ENCODE data around the gene GADL1. TPM values are rescaled to one million over a fixed set of nuclear protein-coding genes. Genes with fewer than 3 reads are reported as not detected.
A peak's percentile ranks its signal among the peaks of the same experiment; 100 is the strongest.

Gene GADL1, protein sequence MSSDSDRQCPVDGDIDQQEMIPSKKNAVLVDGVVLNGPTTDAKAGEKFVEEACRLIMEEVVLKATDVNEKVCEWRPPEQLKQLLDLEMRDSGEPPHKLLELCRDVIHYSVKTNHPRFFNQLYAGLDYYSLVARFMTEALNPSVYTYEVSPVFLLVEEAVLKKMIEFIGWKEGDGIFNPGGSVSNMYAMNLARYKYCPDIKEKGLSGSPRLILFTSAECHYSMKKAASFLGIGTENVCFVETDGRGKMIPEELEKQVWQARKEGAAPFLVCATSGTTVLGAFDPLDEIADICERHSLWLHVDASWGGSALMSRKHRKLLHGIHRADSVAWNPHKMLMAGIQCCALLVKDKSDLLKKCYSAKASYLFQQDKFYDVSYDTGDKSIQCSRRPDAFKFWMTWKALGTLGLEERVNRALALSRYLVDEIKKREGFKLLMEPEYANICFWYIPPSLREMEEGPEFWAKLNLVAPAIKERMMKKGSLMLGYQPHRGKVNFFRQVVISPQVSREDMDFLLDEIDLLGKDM
- 25.1 TPM for total RNA-seq

DNA sequence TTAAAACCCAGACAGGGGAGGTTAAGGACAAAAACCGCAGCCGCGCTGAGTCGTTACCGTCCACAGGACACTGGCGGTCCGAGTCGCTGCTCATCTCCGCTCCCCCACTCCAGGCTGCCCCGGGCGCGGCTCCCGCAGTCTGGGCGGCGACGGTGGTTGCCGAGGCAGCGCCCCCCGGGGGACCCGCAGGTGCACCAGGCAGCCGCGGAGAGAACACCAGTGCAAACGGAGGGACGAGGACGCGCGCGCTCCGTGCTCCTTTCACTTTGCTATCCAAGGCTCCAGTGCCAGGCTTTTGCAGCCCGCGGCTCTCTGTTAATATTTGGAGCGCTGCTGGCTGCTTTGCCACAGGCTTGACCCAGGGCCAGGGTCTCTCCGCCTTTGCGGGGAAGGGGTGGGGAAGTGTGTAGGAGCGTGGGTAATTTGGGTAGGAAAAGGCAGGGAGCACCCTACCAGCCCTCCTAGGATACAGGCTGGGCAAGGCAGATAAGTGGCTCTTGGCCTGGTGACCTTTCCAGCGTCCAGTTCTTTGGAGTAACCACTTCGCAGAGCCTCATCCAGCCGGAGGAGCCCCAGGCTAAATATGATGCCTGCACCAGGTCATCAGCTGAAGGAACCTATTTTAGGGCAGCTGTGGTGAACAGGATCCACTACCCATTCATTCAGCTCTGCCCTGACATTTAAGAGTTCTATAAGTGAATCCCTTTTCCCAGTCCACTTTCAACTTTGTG lies at the start of gene GADL1:
Gene GADL1 (minus strand): TSS at position 141 of the 731 bp plus-strand sequence. CDS start 47 bp downstream, at position 94.
- H3K27ac ChIP-seq (ENCODE audit: low read depth, low read length), result peak within 1 kb of the TSS; percentile 80
- peaks cover 0 to 3% (median 0%) of the 10 kb centered on the region in 3 donors for H3K27me3 ChIP-seq (ENCODE audit: control insufficient read depth in 3 of 3, insufficient read depth in 3 of 3, low read length in 3 of 3)
- H3K9me3 ChIP-seq (ENCODE audit: control insufficient read depth in 3 of 3, low read length in 3 of 3), result no peaks in the 10 kb centered on the region
- H3K36me3 ChIP-seq (ENCODE audit: control insufficient read depth in 3 of 3, insufficient read depth in 3 of 3, low read length in 3 of 3), result no peaks in the 10 kb centered on the region
- peak within 1 kb of the TSS; percentile 77 to 85 (median 82) for H3K4me3 ChIP-seq (ENCODE audit: low read length in 3 of 3)
- peaks cover 0 to 16% (median 12%) of the 10 kb centered on the region in 3 donors for H3K4me1 ChIP-seq (ENCODE audit: control insufficient read depth in 3 of 3, insufficient read depth in 3 of 3, low read length in 3 of 3)
- peak within 1 kb of the TSS; percentile 83 to 91 (median 87) for H3K9ac ChIP-seq (ENCODE audit: low read depth in 1 of 3, low read length in 3 of 3)

DNA sequence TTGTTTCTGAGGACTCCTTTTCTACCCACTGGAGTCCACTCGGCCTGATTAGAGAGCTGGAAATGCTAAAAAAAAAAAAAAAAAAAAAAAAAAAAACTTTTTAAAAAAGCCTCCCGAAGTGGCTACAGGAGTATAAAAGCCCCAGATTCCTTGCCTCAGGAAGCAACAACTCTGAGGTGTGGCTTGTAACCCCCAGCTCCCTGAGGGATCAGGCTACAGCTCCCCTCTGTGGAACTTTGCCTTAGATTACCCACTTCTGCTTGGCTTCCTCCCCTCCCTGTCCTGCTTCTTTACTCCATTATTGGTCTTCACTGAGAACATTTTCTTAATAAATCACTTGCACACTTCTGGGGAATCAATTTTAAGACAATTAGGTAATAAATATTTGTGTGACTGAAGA lies 49.7 kb upstream of the GADL1 start:
- Histone ChIP-seq H3K9me3 (ENCODE audit: control insufficient read depth in 3 of 3, low read length in 3 of 3) (no peaks in the 10 kb centered on the region), H3K4me3 (ENCODE audit: low read length in 3 of 3) (no peak overlapping the region), H3K27ac (ENCODE audit: low read depth, low read length) (no peak overlapping the region), H3K4me1 (ENCODE audit: control insufficient read depth in 3 of 3, insufficient read depth in 3 of 3, low read length in 3 of 3) (no peaks in the 10 kb centered on the region), H3K9ac (ENCODE audit: low read depth in 1 of 3, low read length in 3 of 3) (no peak overlapping the region), H3K36me3 (ENCODE audit: control insufficient read depth in 3 of 3, insufficient read depth in 3 of 3, low read length in 3 of 3) (no peaks in the 10 kb centered on the region), H3K27me3 (ENCODE audit: control insufficient read depth in 3 of 3, insufficient read depth in 3 of 3, low read length in 3 of 3) (no peaks in the 10 kb centered on the region)

DNA sequence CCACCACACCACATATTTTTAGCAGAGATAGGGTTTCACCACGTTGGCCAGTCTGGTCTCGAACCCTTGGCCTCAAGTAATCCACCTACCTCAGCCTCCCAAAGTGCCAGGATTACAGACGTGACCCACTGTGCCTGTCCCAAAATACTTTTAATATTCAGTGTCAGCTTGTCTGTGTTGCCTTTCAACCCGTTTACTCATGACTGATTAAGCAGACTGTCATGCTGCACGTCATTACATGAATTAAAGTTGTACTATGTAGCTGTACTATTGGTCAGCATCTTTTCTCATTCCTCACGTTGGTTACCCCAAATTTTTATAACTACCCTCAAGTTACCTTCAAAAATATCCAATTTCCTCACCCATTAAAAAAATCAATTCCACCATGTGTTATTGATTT lies 48.7 kb upstream of the GADL1 start:
- no peak overlapping the region for H3K27ac ChIP-seq (ENCODE audit: low read depth, low read length)
- H3K4me1 ChIP-seq (ENCODE audit: control insufficient read depth in 3 of 3, insufficient read depth in 3 of 3, low read length in 3 of 3), result no peaks in the 10 kb centered on the region
- no peaks in the 10 kb centered on the region for H3K36me3 ChIP-seq (ENCODE audit: control insufficient read depth in 3 of 3, insufficient read depth in 3 of 3, low read length in 3 of 3)
- H3K9ac ChIP-seq (ENCODE audit: low read depth in 1 of 3, low read length in 3 of 3), result no peak overlapping the region
- no peaks in the 10 kb centered on the region for H3K9me3 ChIP-seq (ENCODE audit: control insufficient read depth in 3 of 3, low read length in 3 of 3)
- H3K4me3 ChIP-seq (ENCODE audit: low read length in 3 of 3), result no peak overlapping the region
- H3K27me3 ChIP-seq (ENCODE audit: control insufficient read depth in 3 of 3, insufficient read depth in 3 of 3, low read length in 3 of 3), result no peaks in the 10 kb centered on the region

DNA sequence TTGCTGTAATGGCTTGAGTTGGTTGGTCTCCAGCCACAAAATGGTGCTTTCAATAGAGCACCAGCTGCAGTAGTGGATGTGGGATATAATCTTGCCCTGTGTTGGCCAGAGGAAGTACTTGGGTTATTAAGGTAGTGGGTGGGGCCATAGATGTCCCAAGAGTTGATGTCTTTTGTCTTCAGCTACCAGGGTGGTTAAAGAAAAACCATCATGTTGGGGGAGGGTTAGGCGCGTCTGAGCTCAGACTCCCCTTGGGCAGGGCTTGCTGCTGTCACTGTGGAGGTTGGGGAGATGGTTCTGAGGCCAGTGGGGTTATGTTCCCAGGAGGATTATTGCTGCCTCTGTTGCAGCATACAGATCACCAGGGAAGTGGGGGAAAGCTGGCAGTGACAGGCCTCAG lies 46.9 kb upstream of the GADL1 start:
- no peak overlapping the region for H3K4me3 ChIP-seq (ENCODE audit: low read length in 3 of 3)
- no peaks in the 10 kb centered on the region for H3K4me1 ChIP-seq (ENCODE audit: control insufficient read depth in 3 of 3, insufficient read depth in 3 of 3, low read length in 3 of 3)
- no peak overlapping the region for H3K9ac ChIP-seq (ENCODE audit: low read depth in 1 of 3, low read length in 3 of 3)
- no peak overlapping the region for H3K27ac ChIP-seq (ENCODE audit: low read depth, low read length)
- no peaks in the 10 kb centered on the region for H3K9me3 ChIP-seq (ENCODE audit: control insufficient read depth in 3 of 3, low read length in 3 of 3)
- no peaks in the 10 kb centered on the region for H3K36me3 ChIP-seq (ENCODE audit: control insufficient read depth in 3 of 3, insufficient read depth in 3 of 3, low read length in 3 of 3)
- H3K27me3 ChIP-seq (ENCODE audit: control insufficient read depth in 3 of 3, insufficient read depth in 3 of 3, low read length in 3 of 3), result no peaks in the 10 kb centered on the region

DNA sequence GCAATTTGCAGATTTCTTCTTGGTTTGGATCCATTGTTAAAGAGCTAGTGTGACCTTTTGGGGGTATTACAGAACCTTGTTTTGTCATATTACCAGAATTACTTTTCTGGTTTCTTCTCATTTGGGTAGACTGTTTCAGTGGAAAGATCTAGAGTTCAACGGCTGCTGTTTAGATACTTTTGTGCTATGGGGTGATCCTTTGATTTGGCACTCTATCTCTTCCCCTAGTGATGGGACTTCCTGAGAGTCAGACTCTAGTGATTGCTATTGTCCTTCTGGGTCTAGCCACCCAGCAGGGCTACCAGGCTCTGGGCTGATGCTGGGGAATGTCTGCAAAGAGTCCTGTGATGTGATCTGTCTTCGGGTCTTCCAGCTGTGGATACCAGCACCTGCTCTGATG lies 46.3 kb upstream of the GADL1 start:
- H3K27me3 ChIP-seq (ENCODE audit: control insufficient read depth in 3 of 3, insufficient read depth in 3 of 3, low read length in 3 of 3), result no peaks in the 10 kb centered on the region
- no peaks in the 10 kb centered on the region for H3K36me3 ChIP-seq (ENCODE audit: control insufficient read depth in 3 of 3, insufficient read depth in 3 of 3, low read length in 3 of 3)
- no peak overlapping the region for H3K9ac ChIP-seq (ENCODE audit: low read depth in 1 of 3, low read length in 3 of 3)
- H3K4me1 ChIP-seq (ENCODE audit: control insufficient read depth in 3 of 3, insufficient read depth in 3 of 3, low read length in 3 of 3), result no peaks in the 10 kb centered on the region
- no peak overlapping the region for H3K4me3 ChIP-seq (ENCODE audit: low read length in 3 of 3)
- no peaks in the 10 kb centered on the region for H3K9me3 ChIP-seq (ENCODE audit: control insufficient read depth in 3 of 3, low read length in 3 of 3)
- H3K27ac ChIP-seq (ENCODE audit: low read depth, low read length), result no peak overlapping the region

DNA sequence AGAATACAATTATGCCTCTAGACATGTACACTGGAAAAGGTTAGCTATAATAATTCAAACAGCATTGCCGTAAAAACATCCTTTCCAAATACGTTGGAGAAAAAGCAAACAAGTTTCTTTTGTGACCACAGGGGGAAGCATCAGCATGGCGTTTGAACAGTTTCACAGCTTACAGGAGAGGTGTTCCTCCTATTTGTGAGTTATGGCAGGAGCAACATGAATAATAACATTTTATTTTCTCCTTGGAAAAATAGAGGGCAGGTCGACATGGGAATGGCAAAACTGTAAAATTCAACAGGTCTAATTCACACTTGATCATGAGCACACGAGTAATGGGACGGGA lies 39.7 kb upstream of the GADL1 start:
- Histone ChIP-seq H3K27ac (ENCODE audit: low read depth, low read length) (no peak overlapping the region), H3K9me3 (ENCODE audit: control insufficient read depth in 3 of 3, low read length in 3 of 3) (no peaks in the 10 kb centered on the region), H3K4me3 (ENCODE audit: low read length in 3 of 3) (no peak overlapping the region), H3K36me3 (ENCODE audit: control insufficient read depth in 3 of 3, insufficient read depth in 3 of 3, low read length in 3 of 3) (no peaks in the 10 kb centered on the region), H3K4me1 (ENCODE audit: control insufficient read depth in 3 of 3, insufficient read depth in 3 of 3, low read length in 3 of 3) (no peaks in the 10 kb centered on the region), H3K27me3 (ENCODE audit: control insufficient read depth in 3 of 3, insufficient read depth in 3 of 3, low read length in 3 of 3) (no peaks in the 10 kb centered on the region), H3K9ac (ENCODE audit: low read depth in 1 of 3, low read length in 3 of 3) (peak overlapping the region in 1 of 3 donors; percentile 24)

DNA sequence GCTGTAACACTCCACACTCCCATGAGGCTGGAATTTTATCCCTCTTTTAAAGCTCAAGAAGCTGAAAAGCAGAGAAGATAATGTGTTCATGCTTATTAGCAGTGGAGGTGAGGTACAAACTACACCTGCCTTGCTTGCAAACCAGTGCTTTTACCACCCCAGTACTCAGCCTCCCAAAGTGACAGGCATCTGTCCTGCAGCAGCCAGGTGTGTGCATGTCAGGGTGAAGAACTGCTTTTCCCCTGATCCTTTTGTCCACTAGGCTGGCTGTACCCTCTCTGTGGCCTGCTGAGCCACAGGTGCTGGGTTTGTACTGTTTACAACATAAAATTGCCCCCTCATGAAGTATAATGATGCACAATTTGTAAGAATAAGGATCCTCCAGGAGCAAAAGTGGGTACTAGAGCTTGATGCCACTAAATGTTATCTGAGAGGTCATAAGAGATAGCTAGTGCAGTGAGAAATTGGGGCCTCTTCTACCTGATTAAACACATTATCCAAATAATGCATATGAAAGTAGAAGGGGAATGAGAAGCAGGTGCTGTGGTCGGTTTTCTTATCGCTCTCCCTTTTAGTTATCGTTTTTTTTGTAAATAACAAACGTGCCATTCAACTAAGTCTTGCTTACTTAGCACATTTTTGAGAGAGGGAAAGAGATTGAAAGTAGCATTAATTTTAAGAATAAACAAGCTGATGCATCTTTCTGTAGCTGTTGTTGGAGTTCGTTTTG lies 39.2 kb upstream of the GADL1 start:
- H3K9me3 ChIP-seq (ENCODE audit: control insufficient read depth in 3 of 3, low read length in 3 of 3), result no peaks in the 10 kb centered on the region
- H3K36me3 ChIP-seq (ENCODE audit: control insufficient read depth in 3 of 3, insufficient read depth in 3 of 3, low read length in 3 of 3), result no peaks in the 10 kb centered on the region
- no peak overlapping the region for H3K4me3 ChIP-seq (ENCODE audit: low read length in 3 of 3)
- H3K4me1 ChIP-seq (ENCODE audit: control insufficient read depth in 3 of 3, insufficient read depth in 3 of 3, low read length in 3 of 3), result no peaks in the 10 kb centered on the region
- no peak overlapping the region for H3K9ac ChIP-seq (ENCODE audit: low read depth in 1 of 3, low read length in 3 of 3)
- H3K27me3 ChIP-seq (ENCODE audit: control insufficient read depth in 3 of 3, insufficient read depth in 3 of 3, low read length in 3 of 3), result no peaks in the 10 kb centered on the region
- H3K27ac ChIP-seq (ENCODE audit: low read depth, low read length), result no peak overlapping the region

DNA sequence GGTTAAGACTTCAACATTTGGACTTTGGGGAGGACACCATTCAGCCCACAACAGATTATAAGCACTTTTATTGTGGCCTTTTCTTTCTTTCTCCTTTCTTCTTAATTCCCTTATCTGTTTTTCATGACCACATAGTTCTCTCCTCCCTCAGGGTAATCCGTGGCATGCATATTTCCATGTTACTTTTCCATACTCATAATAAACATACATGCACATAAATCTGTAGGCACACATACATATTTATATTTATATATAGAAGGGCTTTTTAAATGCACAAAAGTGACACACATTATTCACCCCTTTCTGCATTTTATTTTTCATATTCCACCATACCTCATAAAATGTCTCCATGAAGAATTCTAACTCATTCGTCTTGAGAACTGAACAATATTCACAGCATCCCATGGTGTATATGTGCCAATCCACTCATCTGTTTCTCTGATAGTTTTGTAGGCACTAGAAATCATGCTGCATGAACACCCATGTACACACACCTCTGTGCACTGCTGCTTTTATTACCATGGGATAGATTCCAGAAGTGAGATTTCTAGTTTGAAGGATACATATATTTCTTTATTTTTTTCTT lies 38.1 kb upstream of the GADL1 start:
- Histone ChIP-seq H3K4me1 (ENCODE audit: control insufficient read depth in 3 of 3, insufficient read depth in 3 of 3, low read length in 3 of 3) (no peaks in the 10 kb centered on the region), H3K27me3 (ENCODE audit: control insufficient read depth in 3 of 3, insufficient read depth in 3 of 3, low read length in 3 of 3) (no peaks in the 10 kb centered on the region), H3K36me3 (ENCODE audit: control insufficient read depth in 3 of 3, insufficient read depth in 3 of 3, low read length in 3 of 3) (no peaks in the 10 kb centered on the region), H3K27ac (ENCODE audit: low read depth, low read length) (no peak overlapping the region), H3K9me3 (ENCODE audit: control insufficient read depth in 3 of 3, low read length in 3 of 3) (no peaks in the 10 kb centered on the region), H3K4me3 (ENCODE audit: low read length in 3 of 3) (no peak overlapping the region), H3K9ac (ENCODE audit: low read depth in 1 of 3, low read length in 3 of 3) (no peak overlapping the region)

DNA sequence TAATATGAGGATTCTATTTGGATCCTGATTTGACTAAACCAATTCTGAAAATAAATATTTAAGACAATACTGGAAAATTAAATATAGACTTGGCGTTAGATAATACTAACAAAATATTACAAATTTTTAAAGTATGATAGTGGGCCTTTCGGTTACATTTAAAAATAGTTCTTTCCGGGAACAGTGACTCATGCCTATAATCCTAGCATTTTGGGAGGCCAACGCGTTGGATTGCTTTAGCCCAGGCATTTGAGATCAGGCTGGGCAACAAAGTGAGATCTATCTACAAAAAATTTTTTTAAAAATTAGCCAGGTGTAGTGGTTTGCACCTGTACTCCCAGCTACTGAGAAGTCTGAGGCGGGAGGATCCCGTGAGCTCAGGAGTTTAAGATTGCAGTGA lies 30.3 kb upstream of the GADL1 start:
- Histone ChIP-seq H3K27me3 (ENCODE audit: control insufficient read depth in 3 of 3, insufficient read depth in 3 of 3, low read length in 3 of 3) (no peaks in the 10 kb centered on the region), H3K4me3 (ENCODE audit: low read length in 3 of 3) (no peak overlapping the region), H3K36me3 (ENCODE audit: control insufficient read depth in 3 of 3, insufficient read depth in 3 of 3, low read length in 3 of 3) (no peaks in the 10 kb centered on the region), H3K4me1 (ENCODE audit: control insufficient read depth in 3 of 3, insufficient read depth in 3 of 3, low read length in 3 of 3) (peaks cover 0 to 6% (median 0%) of the 10 kb centered on the region in 3 donors), H3K9me3 (ENCODE audit: control insufficient read depth in 3 of 3, low read length in 3 of 3) (peaks cover 0 to 4% (median 0%) of the 10 kb centered on the region in 3 donors), H3K9ac (ENCODE audit: low read depth in 1 of 3, low read length in 3 of 3) (no peak overlapping the region), H3K27ac (ENCODE audit: low read depth, low read length) (no peak overlapping the region)
